HG03108 (cell line): Measurements from ENCODE around the gene NFE2L1.
"Not testable (repeated sequence)": the region's sequence is repeated elsewhere in the genome, so short reads cannot be mapped to it uniquely, and the experiment has no call there.

Experiments used
- ATAC-seq: cut with Tn5 transposase; IDR thresholded peaks from one replicate; pipeline ENCODE4 v1.9.1; 2021; ENCODE audit warnings: moderate library complexity; ENCODE audit not compliant: unreplicated experiment

NFE2L1 gene, protein sequence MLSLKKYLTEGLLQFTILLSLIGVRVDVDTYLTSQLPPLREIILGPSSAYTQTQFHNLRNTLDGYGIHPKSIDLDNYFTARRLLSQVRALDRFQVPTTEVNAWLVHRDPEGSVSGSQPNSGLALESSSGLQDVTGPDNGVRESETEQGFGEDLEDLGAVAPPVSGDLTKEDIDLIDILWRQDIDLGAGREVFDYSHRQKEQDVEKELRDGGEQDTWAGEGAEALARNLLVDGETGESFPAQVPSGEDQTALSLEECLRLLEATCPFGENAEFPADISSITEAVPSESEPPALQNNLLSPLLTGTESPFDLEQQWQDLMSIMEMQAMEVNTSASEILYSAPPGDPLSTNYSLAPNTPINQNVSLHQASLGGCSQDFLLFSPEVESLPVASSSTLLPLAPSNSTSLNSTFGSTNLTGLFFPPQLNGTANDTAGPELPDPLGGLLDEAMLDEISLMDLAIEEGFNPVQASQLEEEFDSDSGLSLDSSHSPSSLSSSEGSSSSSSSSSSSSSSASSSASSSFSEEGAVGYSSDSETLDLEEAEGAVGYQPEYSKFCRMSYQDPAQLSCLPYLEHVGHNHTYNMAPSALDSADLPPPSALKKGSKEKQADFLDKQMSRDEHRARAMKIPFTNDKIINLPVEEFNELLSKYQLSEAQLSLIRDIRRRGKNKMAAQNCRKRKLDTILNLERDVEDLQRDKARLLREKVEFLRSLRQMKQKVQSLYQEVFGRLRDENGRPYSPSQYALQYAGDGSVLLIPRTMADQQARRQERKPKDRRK

DNA sequence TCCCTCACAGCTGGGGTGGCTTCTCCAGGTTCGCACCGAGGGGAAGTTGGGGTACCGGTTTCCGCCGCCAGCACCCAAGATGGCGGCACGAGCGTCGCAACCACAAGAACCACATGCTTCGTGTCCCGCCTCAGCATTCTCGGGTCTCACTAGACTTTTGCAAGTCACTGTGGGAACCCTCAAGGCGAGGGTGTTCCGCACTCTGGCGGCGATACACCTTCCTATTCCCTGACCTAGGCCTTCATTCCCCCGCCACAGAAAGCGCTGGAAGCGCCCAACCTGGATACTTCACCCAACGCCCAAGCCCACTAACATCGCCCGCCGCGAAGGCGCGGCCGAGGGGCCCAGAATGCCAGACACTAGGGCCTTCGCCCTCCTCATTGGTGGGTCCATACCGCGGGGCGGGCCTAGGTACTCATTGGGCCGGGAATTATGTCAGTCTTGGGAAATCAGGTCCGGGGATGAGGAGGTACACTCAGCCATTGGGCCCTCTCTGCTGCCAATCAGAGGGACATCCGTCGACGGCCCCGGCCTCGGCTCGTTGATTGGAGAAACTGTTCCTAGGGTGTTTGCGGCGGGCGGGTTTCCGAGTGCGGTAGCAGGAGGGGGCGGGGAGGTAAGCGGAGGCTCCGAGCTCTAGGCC, at the start of gene NFE2L1:
NFE2L1 (plus strand) TSS at position 619 of the 643 bp plus-strand sequence. CDS start 2,760 bp downstream, outside the sequence.
- peak; percentile 92 for ATAC-seq

GRCh38 chr17:47999582-47999981, 48.6 kb upstream of the NFE2L1 start:
- ATAC-seq, result no peak

DNA sequence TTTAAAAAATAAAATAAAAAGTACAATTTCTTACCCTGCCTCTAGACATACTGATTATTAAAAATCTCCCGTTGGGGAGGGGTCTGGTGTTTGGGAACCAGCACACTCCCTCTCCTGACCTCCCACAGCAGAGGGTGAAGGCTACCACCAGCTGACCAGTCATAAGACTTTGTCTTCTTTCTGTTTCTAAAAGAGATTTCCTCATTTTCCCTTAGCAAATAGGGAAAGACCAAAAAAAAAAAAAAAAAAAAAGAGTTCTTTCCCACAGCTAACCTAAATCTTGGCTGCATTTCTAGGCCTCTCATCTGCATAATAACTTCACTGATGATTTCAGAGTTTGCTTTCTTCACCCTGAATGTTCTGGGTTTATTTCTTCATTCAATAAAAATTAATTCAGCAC, 47.0 kb upstream of the NFE2L1 start:
- no peak for ATAC-seq

GRCh38 chr17:48001657-48002056, 46.5 kb upstream of the NFE2L1 start:
- not testable (repeated sequence) for ATAC-seq

- ATAC-seq, result no peak
These were observed 45.8 kb upstream of the NFE2L1 start for GRCh38 chr17:48002266-48002915.

- no peak for ATAC-seq
These were observed 45.2 kb upstream of the NFE2L1 start for GRCh38 chr17:48002916-48003416.

GRCh38 chr17:48003417-48004151, 44.6 kb upstream of the NFE2L1 start:
- ATAC-seq, result no peak

GRCh38 chr17:48004983-48005382, 43.2 kb upstream of the NFE2L1 start:
- ATAC-seq, result no peak

DNA sequence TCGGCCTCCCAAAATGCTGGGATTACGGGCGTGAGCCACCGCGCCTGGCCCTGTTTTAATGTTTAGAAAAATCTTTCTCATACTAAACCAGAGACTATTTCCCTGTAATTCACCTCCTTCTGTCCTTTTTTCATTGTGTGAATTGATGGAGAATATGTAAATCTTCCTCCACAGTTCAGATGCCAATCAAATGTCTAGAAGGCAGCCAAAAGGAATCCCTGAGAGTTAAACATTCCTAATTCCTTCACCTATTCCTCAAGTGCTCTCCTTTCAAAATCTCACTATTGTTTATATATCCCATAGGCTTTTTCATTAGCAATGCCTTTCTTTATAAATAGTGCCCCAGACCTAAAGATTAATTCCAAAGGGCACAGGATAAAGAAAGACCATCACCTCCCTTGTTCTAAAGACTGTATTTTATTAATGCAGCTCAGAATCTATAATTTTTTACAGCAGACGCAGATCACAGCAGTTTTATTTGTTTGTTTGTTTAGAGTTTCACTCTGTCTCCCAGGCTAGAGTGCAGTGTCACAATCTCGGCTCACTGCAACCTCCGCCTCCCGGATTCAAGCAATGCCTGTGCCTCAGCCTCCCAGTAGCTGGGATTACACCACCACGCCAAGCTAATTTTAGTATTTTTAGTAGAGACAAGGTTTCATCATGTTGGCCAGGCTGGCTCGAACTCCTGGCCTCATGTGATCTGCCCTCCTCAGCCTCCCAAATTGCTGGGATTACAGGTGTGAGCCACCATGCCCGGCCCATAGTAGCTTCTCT, 41.0 kb upstream of the NFE2L1 start:
- ATAC-seq, result no peak

- ATAC-seq, result no peak
These were observed 38.0 kb upstream of the NFE2L1 start for GRCh38 chr17:48010193-48010592.

GRCh38 chr17:48011405-48012150, 36.6 kb upstream of the NFE2L1 start:
- ATAC-seq, result no peak

DNA sequence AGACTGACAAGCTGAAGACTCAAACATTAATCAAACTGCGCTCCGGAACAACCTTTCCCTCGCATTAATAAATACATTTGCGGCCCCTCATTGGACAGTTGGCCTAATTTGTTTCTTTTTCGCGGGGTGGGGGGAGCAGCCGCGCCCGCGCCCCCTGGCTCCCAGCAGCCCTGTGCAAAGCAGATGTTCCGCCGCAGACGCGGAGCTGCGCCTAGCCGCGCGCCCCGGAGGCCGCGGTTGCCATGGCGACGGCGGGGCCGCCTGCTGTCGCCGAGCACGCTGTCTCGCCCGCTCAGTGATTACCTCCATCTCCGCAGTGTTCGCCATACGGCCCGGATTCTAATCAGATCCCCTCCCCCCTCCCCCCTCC, 36.0 kb upstream of the NFE2L1 start:
- ATAC-seq, result no peak

- ATAC-seq, result no peak
These were observed 35.5 kb upstream of the NFE2L1 start for GRCh38 chr17:48012654-48013053.

DNA sequence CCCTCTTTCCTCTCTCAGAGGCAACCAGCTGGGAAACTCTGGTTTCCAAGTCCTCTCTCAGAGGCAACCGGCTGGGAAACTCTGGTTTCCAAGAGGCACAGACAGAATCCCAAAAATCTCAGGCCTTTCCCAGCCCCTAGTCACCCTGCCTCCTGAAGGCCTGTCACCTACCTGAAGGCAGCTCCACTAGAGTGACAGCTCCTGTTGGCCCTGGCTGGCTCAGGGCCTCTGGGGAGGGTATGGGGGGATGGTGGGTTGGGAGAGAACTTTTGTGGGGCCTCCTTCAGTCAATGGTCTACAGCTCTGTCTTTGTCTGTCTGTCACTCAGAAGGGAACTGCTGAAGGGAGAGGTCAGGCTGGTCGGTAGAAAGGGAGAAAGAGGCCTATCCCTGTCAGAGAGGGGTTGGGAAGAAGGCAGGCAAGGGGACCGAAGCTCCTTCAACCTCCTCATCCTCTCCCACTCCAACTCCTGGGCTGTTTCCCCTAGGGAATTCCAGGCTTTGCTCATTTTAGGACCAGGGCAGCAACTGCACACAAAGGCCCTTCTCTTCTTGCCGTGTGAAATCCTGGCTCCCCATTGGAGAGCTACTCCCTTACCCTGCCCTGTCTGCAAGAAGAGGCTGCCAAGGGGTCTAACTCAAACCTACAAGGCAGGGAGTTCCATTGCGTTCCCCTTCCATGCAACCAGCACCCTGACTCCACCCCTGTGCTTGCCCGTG, 34.1 kb upstream of the NFE2L1 start:
- ATAC-seq, result no peak

DNA sequence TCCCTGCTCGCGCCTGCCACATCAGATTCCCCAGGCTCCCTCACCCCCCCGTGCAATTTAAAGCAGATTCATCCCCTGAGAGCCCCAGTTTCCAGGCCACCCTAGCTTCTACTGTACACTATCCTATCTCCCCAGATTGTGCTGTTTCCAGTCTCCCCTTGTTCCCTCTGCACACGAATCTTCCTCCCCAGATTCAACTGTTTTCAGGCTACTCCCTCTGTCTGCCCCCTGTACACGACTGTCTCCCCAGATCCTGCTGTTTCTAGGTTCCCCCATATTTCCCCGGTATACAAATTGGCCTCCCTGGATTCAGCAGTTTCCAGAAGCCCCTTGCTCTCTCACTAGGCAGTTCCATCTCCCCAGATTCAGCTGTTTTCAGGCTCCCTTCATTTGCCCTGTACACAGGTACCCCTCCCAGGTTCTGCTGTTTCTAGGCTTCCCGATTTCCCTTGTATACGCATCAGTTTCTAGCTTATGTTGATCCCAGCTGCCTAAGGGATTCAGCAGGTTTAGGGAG, 33.5 kb upstream of the NFE2L1 start:
- no peak for ATAC-seq

GRCh38 chr17:48016112-48016511, 32.0 kb upstream of the NFE2L1 start:
- ATAC-seq, result no peak

DNA sequence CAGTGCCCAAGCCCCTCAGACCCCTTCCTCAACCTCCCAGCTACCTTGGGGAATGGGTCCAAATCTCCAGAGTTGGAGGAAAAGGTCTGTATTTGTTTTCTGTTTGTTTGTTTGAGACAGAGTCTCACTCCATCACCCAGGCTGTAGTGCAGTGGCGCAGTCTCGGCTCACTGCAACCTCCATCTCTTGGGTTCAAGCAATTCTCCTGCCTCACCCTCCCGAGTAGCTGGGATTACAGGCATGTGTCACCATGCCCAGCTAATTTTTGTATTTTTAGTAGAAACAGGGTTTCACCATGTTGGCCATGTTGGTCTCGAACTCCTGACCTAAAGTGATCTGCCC, 30.4 kb upstream of the NFE2L1 start:
- not testable (repeated sequence) for ATAC-seq

GRCh38 chr17:48021934-48022333, 26.2 kb upstream of the NFE2L1 start:
- ATAC-seq, result no peak
